Lower lobe of right lung (tissue), 2 donors: ENCODE results near the gene HOXD1. TPM values are rescaled to one million over a fixed set of nuclear protein-coding genes. Genes with fewer than 3 reads are reported as not detected.

Experiments used
- ATAC-seq, 2 donors: fragments of 200-7000 bp; cut with Tn5 transposase; one replicate each; pipeline ENCODE4 v1.9.1; 2020 to 2022; ENCODE audit warnings: mild to moderate bottlenecking in 2 of 2, moderate library complexity in 2 of 2
- DNase-seq: peaks from one replicate; pipeline ENCODE4 v3.0.0-alpha.2; 2020
- H3K27ac ChIP-seq: fragments of 200-600 bp; one replicate; pipeline ENCODE4 v1.8.0; 2022
- H3K27me3 ChIP-seq: fragments of 200-600 bp; one replicate; pipeline ENCODE4 v1.8.0; 2022; ENCODE audit warnings: low read depth
- H3K36me3 ChIP-seq: fragments of 200-600 bp; one replicate; pipeline ENCODE4 v1.8.0; 2022; ENCODE audit warnings: mild to moderate bottlenecking
- H3K4me1 ChIP-seq: fragments of 200-600 bp; one replicate; pipeline ENCODE4 v1.8.0; 2022
- H3K4me3 ChIP-seq: fragments of 200-600 bp; one replicate; pipeline ENCODE4 v1.8.0; 2022; ENCODE audit warnings: mild to moderate bottlenecking
- H3K9me3 ChIP-seq: fragments of 200-600 bp; one replicate; pipeline ENCODE4 v1.8.0; 2022
- CTCF ChIP-seq: fragments of 200-600 bp; IDR thresholded peaks from one replicate; pipeline ENCODE4 v1.8.0; 2022; ENCODE audit warnings: antibody characterized with exemption, mild to moderate bottlenecking
- intact Hi-C: fragments of 100-400 bp; cut with DNase I; formaldehyde crosslinking; loops from one replicate; pipeline ENCODE4 v1.11.0; 2022
- total RNA-seq: library from RNA; stranded (reverse); fragmentation: NEBNext Ultra II Directional; extraction: Animal tissue kit (Norgen Biotek cat#: 25700); gene quantifications from one replicate; pipeline ENCODE4 v1.2.1, GENCODE V29; 2021
- donor health status: DM: no; HTN: yes; CAD: no; lungs with severe emphysema.

Gene HOXD1
- total RNA-seq, 1 donor from 2014 or later: 3.4 TPM

- no peak for ATAC-seq
- intact Hi-C loops: no loop called here
- Histone ChIP-seq H3K4me1 (no peaks in the 10 kb centered on the region), H3K27ac (no peak overlapping the region), H3K4me3 (no peak overlapping the region), H3K9me3 (no peaks in the 10 kb centered on the region), H3K27me3 (peaks cover 3% of the 10 kb centered on the region), H3K36me3 (no peaks in the 10 kb centered on the region)
- no peak for TF ChIP-seq CTCF
- no peak for DNase-seq
These were observed 23.8 kb downstream of the HOXD1 start for GRCh38 chr2:176212276-176212675.

- H3K4me1 ChIP-seq: no peaks in the 10 kb centered on the region
- DNase-seq: no peak
- no peak for ATAC-seq
- H3K27ac ChIP-seq: no peak overlapping the region
- no peaks in the 10 kb centered on the region for H3K36me3 ChIP-seq
- peaks cover 3% of the 10 kb centered on the region for H3K27me3 ChIP-seq
- H3K4me3 ChIP-seq: no peak overlapping the region
- TF ChIP-seq CTCF: no peak
- intact Hi-C loops: no loop called here
- H3K9me3 ChIP-seq: no peaks in the 10 kb centered on the region
These were observed 24.9 kb downstream of the HOXD1 start for GRCh38 chr2:176213406-176213805.

- Histone ChIP-seq H3K36me3 (no peaks in the 10 kb centered on the region), H3K4me3 (no peak overlapping the region), H3K27me3 (no peaks in the 10 kb centered on the region), H3K27ac (no peak overlapping the region), H3K9me3 (no peaks in the 10 kb centered on the region), H3K4me1 (no peaks in the 10 kb centered on the region)
- intact Hi-C loops: no loop called here
- no peak for ATAC-seq
- no peak for TF ChIP-seq CTCF
- no peak for DNase-seq
These were observed 39.4 kb downstream of the HOXD1 start for GRCh38 chr2:176227874-176228273.

- H3K4me1 ChIP-seq: no peaks in the 10 kb centered on the region
- intact Hi-C loops: no loop called here
- no peak overlapping the region for H3K27ac ChIP-seq
- ATAC-seq (no peak), DNase-seq (no peak)
- no peak overlapping the region for H3K4me3 ChIP-seq
- H3K36me3 ChIP-seq: no peaks in the 10 kb centered on the region
- peaks cover 5% of the 10 kb centered on the region for H3K27me3 ChIP-seq
- H3K9me3 ChIP-seq: no peaks in the 10 kb centered on the region
- no peak for TF ChIP-seq CTCF
These were observed 45.7 kb downstream of the HOXD1 start for GRCh38 chr2:176234156-176234555.

GRCh38 chr2:176234940-176235339 lies 46.5 kb downstream of the HOXD1 start:
- TF ChIP-seq CTCF: no peak
- intact Hi-C loops: no loop called here
- Histone ChIP-seq H3K4me3 (no peak overlapping the region), H3K27ac (no peak overlapping the region), H3K27me3 (peaks cover 5% of the 10 kb centered on the region), H3K9me3 (no peaks in the 10 kb centered on the region), H3K4me1 (no peaks in the 10 kb centered on the region), H3K36me3 (no peaks in the 10 kb centered on the region)
- DNase-seq: no peak
- no peak for ATAC-seq

GRCh38 chr2:176237456-176237855 lies 49.0 kb downstream of the HOXD1 start:
- intact Hi-C loops: no loop called here

More at GRCh38 chr2:176237456-176237855, 49.0 kb downstream of the HOXD1 start:
- Histone ChIP-seq H3K27me3 (peaks cover 5% of the 10 kb centered on the region), H3K4me3 (no peak overlapping the region), H3K4me1 (no peaks in the 10 kb centered on the region), H3K36me3 (no peaks in the 10 kb centered on the region), H3K27ac (no peak overlapping the region), H3K9me3 (no peaks in the 10 kb centered on the region)
- DNase-seq (no peak), ATAC-seq (no peak)
- TF ChIP-seq CTCF: no peak
